ENCODE data around the gene SIRPB2.

The SIRPB2 gene

DNA sequence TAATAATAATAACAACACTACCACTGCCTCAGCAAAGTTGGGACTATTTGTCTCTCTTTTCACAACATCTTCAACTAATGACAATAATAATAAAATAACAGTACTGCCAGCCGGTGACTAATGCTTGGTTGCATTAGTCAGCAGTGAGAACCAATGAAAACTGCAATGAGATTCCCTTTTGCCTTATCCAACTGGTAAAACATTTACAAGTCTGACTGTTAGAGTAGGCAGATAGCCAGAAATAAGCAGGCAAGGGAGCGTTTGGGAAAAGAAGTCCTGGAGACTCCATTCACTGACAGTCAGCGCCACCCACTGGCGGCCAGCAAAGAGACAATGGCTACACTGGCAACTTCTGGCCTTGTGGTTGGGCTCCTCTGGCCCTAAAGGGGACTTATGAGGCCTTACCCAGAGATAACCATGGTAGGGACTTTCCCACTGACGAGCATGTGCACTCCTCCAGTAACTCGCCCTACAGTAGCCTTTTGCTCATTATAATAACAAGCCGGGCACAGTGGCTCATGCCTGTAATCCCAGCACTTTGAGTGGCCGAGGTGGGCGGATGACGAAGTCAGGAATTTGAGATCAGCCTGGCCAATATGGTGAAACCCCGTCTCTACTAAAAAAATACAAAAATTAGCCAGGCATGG is 21.2 kb downstream of the SIRPB2 start:
- peak; percentile 15 for DNase-seq

DNA sequence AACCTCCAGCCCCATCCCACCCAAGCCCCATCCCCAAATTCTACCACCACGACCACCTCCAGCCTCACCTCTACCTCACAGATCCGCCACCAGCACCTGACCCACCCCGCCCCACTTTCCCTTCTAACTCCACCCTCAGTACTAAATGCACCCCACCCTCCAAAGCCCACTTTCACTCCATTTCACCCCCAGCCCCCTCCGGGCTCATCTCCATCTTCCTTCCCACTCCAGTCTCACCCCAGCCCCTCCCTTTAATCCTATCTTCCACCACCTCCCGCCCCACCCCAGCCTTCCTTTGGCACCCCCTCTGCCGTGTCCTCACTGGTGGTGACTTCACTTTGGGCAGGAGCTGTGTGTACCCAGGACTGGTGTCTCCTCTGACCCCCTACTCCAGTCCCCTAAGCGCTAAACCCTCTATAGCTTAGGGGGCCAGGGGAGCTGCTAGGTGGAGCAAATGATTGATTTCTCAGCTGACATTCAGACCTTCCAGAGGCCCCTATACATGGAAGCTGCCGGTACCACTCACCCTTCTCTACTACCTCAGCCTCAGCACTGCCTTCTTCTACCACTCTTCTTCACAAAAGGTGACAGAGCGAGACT is 21.8 kb downstream of the SIRPB2 start:
- no peak for DNase-seq

DNA sequence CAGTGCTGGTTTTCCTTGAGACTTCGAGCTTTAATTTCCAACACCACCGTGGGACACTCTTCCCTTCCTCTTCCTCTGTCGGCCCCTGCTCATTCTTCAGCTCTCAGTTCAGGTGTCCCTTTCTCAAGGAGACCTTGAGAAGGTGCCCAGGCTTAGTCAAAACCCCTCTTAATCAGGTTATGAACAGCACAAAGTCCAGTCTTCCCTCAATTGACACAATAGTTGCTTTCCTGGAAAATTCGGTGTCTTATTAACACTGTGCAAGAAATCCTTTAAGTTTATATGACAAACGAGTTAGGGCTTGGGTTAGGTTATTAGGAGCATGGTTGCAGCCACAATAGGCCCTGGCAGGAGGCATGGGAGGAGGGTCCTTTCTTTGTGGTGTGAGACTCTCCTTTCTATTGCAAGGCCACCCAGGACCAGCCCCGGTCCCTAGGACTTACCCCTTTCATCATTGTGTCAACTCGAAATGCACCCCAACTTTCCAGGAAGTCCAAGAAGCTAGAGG is 23.0 kb downstream of the SIRPB2 start:
- no peak for DNase-seq

DNA sequence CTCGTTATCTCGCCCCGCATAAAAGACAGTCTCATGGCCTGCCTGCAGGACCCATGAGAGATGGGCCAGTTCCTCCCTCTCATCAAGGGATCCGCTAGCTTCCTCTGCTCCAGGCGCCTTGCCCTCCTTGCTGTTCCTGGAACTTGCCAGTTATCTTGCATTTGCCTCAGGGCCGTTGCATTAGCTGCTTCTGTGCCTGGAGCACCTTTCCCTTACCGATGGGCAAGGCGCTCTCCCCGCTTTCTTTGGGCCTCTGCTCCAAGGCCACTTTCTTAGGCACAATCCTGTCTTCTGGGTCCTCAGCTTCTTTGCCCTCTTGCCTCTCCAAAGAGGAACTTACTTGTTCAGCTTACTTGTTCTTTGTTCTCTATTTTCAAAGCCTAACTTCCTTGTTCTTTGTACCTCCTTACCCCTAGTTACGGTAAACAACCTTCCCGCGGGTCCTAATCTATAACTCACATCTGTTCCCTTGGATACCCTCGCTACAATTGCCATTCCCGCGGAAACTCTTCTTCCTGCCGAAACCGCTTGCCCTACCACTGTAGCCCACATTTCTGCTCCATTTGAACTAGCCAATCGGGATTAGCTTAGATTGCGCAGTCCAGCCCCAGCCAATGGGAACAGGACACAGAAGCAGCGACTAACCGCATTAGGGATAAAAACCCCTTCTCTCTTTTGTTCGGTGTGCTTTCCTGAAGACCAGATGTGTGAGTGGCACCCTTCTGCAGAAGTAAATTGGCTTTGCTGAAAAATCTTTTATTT is 23.7 kb downstream of the SIRPB2 start:
- DNase-seq, result no peak

DNA sequence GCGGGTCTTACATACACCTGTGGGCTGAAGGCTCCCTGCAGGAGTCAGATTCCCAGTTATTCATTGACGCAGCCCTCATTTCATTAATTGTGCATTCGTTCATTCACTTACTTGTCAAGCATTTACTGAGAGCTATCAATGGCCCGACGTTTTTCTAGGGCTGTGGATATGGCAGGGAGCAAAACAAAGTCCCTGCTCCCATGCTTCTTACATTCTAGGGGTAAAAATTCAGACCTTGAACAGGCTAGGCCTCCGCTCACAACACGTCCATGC is 24.2 kb downstream of the SIRPB2 start:
- DNase-seq, result no peak

DNA sequence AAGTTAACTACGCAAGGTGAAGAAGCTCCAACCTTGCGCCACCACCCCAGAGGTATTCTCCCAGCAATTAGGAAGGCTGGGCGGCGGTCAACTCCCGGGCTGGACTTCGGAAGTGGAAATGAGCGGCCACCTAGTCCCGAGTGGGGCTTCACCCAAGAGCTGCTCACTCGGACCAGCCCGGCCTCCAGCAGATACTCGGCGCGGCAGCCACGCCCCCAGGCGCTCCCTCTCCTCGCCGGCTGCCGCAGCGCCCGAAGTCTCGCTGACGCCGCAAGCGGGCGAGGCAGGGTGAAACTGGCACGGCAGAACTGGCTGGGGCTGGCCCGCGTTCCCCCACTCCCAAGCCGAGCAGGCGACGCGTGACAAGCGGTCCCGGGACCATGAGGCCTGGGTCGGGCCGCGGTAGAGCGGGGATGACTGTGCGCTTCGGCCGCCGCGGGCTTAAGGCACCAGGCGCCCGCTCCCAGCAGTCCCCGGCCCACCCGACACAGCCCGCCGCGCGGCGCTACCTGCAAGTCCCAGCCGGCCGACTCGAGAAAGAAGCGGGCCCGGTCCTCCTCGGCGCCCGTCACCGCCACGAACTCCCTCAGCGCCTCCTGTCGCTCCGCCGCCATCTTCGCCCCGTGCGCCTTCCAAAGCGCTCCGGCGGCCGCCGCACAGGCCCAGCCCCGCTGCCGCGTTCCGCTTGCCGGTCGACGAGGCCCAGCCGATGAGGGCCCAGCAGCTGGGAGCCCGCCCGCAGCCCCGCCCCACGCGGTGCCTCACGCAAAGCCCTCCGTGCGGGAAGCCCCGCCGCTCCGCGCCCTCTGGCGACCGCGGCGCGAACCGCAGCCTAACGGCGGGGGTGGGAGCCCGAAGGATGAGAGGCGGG is 24.8 kb downstream of the SIRPB2 start, which contains the start of gene NSFL1C:
Gene NSFL1C (minus strand): TSS at position 639 of the 871 bp plus-strand sequence. CDS start 25 bp downstream, at position 614.
- DNase-seq, result peak; percentile 36

DNA sequence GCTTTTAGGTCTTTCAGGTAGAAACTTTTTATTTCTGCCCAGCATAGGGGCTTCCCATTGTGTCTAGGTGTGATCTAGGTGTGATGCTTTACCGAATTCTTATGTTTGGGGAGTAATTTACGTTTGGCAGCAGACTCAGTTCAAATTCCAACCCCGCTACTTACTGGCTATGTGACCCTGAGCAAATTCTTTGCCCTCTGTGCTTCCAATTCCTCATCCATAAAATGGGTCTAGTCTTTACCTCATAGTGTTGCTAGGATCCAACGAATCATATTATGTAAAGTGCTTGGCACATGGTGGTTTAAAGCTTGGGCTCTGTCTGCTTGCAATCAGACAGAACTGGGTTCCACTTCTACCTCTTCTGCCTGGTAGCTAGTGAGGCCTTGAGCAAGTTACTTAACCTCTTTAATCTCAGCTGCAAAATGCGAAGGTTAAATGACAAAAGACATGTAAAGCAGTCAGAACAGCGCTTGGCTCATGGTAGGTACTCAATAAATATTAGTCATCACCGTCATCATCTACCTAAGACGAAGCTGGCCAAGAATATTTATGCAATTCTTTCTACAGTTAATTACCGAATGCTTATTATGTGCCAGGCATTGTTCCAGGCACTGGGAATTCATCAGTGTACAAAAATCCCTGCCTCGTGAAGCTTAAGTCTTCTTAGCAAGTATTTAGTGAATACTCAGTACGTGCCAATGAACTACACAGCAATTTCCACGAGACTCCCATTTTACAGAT is 25.6 kb downstream of the SIRPB2 start:
- no peak for DNase-seq

DNA sequence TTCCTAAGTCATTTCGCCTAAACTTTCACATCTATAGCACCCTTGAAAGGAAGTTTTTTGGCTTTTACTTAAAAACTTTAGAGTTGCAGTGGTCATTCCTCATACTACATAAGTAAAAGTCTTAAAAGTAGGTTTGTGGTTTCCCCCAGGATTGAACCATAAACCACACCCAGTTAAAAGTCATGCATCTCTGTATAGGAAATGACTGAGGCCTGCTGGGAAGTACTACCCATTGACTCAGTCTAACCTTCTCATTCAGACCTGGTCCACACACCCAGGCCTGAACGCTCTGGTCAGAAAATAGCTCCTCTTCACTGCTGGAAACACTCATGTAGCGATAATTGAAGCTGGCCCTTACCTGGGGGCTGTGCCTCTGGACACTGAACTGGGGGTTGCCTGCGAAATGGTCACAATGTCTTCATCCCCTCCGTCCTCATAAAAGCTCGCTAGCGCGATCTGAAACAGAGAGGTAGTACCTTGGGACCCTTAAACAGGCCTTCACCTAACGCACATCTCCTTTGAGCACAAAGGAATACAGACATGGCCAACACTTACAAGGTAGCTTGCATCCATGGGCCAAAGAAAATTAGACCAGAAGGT is 27.1 kb downstream of the SIRPB2 start:
- no peak for DNase-seq

DNA sequence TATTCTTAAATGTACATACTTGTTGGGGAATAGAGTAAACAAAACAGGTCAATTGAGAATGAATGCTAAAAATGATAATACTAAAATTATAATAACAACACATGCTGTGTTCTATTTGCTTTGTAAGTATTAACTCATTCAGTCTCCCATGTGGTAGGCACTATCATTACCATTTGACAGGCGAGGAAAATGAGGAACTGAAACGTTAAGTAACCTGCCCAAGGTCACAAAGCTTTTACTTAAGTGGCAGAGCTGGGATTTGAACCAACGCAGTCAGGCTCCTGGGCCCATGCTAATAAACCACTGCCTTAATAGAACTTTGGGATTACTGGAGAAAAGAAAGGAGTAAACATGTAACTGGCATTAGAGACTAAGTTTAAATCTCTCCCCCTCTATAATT is 28.4 kb downstream of the SIRPB2 start:
- DNase-seq, result no peak

DNA sequence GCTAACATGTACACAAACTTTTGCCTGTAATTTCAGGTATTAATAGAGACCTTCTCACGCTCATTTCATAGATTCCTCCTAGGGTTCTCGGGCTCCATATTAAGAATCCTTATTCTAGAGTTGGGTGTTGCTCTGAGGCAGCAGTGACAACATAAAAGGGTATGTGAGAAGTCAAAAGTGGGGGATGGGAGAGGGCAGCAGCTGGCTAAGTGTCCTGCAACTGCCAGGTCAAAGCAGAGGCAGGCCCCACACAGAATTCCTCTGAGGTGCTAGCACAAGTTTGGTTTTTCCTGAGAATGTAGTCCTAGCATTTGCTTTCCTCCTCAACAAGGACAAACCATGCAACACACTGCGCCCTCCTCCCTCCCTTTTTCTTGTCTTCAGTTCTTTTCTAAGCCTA is 29.2 kb downstream of the SIRPB2 start:
- no peak for DNase-seq

DNA sequence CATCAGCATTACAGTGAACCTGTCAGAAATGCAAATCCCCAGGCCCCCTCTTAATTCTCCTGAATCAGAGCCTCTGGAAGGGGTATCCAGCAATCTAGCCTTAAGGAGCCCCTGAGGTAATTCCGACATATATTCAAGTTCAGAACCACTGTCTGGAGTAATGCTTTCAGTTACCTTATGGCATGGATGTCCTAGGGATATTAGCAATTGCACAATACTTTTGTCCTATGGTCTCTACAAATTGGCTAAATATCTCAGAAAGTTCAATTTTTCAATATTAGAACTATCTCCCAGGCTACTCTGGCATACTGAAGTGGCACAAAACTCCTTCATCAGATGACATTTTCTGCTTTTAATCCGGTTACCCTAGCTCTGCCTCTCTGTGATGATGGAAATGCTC is 30.9 kb downstream of the SIRPB2 start:
- DNase-seq, result no peak

DNA sequence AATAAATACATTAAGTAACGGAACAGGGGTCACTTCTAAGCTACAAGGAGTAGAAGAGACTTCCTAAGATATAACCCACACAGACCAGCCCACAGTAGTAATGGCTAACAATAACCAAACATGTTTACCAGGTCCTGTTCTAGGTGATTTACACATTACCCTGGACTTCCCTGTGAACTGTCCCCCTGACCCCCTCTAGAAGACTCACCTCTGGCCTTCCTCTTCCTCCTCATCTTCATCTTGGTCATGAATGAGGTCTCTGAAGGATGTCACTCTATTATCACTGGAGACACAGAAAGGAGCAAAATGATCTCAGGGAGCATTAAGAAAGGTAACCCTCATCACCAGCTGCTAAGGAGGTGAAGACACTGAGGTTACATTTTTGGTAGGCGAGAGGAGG is 33.2 kb downstream of the SIRPB2 start:
- DNase-seq, result no peak

DNA sequence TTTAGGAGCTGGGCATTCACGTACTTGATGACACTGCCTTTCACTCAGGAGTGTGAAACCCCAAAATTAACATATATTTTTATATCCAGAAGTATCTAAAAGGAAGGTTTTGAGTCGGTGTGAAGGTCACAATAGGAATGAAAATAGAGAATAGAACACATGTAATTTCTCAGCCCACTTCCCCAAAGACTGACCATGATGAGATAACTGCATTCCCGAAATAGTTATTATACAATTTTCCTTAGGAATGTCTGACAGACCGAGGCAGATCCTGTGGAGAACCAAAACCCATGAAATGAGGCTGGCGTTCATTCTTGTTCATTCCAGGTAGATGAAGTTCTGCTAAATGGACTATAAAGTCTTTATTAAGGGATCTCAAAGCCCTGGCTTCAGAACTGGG is 34.9 kb downstream of the SIRPB2 start:
- DNase-seq, result no peak

DNA sequence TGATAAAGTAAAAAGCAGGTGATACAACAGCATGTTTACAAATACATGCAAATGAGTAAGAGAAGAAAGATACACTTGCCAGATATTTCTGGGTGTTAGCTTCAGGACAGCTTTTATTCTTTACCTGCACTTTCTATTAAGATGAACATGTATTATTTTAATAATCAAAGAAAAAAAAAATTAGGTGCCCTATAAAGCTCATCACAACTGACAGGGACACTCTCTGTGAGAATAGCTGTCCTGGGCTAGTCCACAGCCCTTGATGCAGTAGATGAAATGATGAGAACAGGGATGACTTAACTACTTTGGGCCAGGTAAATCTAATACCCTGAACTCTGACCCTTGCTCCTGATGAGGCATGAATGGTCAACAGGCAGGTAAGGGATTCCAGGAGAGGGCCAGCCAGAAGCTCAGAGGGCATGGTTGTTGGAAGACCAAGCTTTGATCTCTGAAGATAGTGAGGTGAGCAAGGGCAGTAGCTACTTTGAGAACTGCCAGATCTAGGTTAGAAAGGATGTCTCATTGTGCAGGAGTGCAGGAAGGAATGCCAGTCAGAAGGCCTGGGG is 40.2 kb downstream of the SIRPB2 start:
- DNase-seq, result no peak

DNA sequence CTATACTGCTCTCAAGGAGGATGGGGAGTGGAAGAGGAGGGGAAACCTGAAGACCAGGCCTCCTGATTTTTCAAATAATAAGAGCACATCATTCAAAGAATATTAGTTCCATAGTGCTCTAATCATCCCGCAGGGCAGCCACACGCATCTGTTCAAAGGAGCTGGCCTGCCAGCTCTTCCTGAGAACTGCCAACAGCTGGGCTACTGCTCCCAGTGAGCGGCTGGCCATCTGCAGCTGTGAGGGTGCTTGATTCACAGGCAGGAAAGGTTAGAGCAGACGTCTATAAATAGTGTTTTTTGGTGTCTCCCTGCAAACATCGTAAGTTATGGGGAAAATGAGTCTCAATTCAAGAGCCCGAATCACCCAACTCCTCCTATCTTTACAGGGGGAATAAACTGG is 41.9 kb downstream of the SIRPB2 start:
- DNase-seq, result no peak

DNA sequence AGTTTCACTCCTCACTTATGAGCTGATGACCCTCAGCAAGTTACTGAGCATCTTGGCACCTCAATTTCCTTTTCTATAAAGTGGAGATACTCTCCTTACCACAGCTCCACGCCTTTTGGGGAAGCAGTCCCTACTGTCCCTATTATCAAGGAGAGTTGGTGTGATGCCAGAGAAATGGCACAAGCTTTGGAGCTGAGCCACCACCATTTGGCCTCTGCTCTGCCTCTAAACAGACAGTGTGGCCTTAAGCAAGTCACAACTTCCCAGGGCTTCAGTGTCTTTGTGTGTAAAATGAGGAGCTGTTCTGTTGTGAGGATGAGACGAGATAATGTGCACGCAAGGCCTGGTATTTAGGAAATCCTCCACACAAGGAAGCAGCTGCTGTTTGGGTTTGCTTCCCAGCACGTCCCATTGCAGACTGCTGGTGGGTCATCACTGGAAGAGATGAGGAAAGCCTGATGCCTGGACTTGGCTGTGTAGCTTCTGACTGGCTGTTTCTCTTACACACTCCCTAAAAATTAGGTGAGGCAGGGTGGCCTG is 43.1 kb downstream of the SIRPB2 start:
- no peak for DNase-seq

DNA sequence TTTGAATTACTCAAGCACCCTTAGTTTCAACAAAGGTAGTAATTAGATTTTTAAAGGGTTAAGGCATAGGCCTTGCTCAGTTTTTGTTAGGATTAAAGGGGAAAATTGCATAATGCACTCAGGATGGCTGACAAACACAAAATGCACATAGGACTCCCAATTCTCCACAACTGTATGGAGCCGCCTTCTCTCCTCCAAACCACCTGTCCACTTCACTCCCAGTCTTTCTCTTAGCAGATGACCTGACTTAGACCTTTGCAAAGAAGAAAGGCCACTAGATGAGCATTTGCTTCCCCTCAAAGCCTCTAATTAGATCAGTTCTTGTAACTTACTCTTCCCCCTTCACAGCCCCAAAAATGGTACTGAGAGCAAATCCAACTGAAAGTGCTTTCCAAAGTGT is 44.7 kb downstream of the SIRPB2 start:
- DNase-seq, result no peak

DNA sequence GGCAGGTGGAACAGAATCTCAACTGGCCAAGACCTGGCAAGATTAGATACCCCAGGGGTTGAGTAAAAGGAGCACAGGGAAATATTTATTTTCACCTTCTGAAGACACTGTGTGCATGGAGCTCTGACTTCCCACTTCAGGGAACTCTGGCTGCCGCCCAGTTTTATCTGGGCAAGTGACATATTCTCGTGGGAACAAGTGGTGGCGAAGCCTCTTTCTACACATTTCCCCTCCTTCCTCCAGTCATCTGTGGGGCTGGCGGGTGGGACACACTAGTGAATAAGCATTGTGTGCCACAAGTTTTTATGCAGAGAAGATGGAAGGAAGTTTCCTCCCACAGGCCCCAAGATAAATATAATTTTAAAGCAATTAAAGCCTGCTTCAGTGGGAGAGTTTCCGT is 48.1 kb downstream of the SIRPB2 start:
- DNase-seq, result no peak

DNA sequence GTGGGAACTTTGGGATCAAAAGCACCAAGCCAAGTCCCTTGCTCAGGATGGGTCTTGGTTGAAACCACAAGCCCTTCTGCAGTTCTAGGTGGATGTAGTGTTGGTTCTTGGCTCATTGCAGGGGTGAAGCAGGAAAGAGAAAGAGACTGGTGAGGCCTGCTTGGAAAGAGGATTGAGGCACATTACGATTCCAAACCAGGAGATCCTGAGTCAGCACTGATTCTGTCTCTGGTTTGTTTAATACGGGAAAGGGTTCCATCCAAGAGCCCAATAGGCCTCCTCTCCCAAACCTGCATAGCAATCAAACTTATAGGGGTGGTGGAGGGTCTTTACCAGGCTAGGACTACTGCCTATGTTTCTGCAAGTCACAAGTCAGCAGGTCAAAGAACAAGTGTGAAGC is 48.9 kb downstream of the SIRPB2 start:
- DNase-seq, result no peak

DNA sequence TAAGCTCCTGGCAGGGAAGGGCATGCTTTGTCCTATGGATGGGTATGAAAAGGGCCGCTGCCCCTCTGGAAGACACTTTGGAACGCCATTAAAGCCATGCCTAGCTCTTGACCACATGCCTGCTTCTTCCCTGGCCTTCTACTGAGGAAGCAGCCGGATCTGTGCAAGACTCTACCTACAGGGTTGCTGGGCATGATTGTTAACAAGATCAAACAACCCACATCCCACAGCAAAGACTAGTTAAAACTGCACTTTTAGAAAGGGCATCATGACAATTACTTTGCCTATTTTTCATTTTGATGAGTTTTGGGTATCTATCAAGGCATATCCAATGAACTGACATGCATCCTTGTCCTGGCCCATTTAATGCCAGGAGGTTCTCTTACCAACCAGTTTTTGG is 50.1 kb downstream of the SIRPB2 start:
- no peak for DNase-seq

DNA sequence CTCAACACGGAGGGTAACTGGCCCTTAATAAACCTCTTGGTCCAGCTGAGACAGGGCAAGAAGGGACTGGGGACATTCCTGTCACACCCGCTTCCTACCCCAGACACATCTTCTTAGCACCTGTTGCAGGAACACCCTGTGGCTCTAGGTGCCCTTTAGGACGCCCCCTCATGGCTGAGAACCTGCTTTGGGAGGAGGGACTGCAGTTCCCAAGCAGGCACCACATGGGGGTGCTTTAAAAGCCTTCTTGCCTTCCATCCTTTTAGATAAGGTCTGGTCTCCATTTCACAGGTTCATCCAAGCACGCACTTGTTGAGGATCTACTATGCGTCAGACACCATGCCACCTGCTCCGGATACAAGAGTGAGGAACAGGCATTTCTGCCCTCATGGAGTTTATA is 51.2 kb downstream of the SIRPB2 start:
- DNase-seq, result no peak

DNA sequence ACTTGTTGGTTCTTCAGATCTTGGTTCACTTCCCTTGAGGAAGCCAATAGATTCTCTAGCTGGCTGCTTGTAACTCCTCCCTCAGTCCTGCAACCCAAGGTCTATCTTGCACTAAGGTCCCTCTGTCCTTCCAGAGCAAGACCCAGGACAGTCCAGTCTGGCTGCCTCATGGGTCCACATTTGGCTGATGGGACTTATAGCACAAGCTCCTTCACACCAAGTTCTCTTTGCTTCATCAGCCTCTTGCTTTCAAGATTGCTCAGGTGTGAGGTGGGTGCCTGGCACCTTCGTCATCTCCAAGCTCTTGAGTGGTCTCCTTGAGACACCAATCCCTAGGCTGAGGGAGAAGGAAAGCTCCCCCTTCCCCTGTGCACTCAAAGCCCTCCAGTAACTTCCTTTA is 52.9 kb downstream of the SIRPB2 start:
- DNase-seq, result no peak
